22Rv1 (cell line): ENCODE results near the gene TGFB1I1.

Experiments
- ZFX ChIP-seq: fragments of 450-650 bp; IDR thresholded peaks from 2 replicates; pipeline ENCODE4 v1.6.1; 2017; ENCODE audit warnings: antibody characterized with exemption, borderline replicate concordance
- TF ChIP-seq, protein P1 (sequence below): fragments of 450-650 bp; IDR thresholded peaks from 2 replicates; pipeline ENCODE4 v1.5.1; 2017; ENCODE audit warnings: mild to moderate bottlenecking

DNA sequence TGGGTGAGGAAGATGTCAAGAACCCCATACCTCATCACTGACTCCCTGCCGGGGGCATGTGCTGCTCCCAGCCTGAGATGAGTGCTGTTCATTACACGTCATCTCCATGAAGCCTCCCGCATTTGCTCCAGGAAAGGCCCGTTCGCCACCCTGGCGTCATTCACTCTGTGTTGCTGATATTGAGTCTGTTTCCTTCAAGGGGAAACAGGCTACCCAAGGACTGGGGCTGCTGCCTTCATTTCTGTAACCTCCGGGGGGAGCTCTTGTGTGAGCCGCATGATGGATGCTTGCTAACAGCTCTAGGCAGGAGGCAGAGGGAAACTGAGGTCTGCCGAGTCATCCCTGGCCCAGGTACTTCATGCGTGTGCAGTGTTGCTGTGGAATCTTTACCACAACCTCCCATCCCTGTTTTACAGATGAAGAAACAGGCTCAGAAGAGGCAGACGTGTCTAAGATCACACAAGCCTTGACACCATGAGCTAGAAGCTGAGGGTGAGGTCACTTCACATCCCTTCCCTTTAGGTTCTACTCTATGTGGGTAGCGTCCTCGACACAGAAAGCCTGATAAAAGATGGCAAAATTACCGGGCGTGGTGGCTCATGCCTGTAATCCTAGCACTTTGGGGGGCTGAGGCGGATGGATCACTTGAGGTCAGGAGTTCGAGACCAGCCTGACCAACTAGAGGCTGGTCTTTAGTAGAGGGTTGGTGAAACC, 16.2 kb upstream of the TGFB1I1 start:
- TF ChIP-seq, protein P1, sequence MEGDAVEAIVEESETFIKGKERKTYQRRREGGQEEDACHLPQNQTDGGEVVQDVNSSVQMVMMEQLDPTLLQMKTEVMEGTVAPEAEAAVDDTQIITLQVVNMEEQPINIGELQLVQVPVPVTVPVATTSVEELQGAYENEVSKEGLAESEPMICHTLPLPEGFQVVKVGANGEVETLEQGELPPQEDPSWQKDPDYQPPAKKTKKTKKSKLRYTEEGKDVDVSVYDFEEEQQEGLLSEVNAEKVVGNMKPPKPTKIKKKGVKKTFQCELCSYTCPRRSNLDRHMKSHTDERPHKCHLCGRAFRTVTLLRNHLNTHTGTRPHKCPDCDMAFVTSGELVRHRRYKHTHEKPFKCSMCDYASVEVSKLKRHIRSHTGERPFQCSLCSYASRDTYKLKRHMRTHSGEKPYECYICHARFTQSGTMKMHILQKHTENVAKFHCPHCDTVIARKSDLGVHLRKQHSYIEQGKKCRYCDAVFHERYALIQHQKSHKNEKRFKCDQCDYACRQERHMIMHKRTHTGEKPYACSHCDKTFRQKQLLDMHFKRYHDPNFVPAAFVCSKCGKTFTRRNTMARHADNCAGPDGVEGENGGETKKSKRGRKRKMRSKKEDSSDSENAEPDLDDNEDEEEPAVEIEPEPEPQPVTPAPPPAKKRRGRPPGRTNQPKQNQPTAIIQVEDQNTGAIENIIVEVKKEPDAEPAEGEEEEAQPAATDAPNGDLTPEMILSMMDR, result peak; percentile 33; the same call in 1 of the 2 replicates
- no peak for TF ChIP-seq ZFX
